K562 (cell line): ENCODE results near the gene HIVEP3.

Source experiments
- GATAD2A ChIP-seq: fragments of 450-650 bp; IDR thresholded peaks from 2 replicates; pipeline ENCODE4 v1.6.1; 2017
- TAF7 ChIP-seq: fragments of 450-650 bp; IDR thresholded peaks from 2 replicates; pipeline ENCODE4 v1.6.1; 2016; ENCODE audit warnings: missing genetic modification characterization, missing compliant biosample characterization

- TF ChIP-seq TAF7 (no peak), GATAD2A (no peak)
Measured at GRCh38 chr1:41581216-41582003, 337.3 kb downstream of the HIVEP3 start.
